ENCODE results near the gene TCTN1.
"Not testable (repeated sequence)": the region's sequence is repeated elsewhere in the genome, so short reads cannot be mapped to it uniquely, and the experiment has no call there.

The TCTN1 gene

GRCh38 chr12:110578694-110579534 lies 35.0 kb upstream of the TCTN1 start:
- DNase-seq = no peak
- Mint-ChIP-seq H3K27ac (peak overlapping the region; percentile 97), H3K9me3 (no peaks in the 10 kb centered on the region), H3K36me3 (peaks cover 32% of the 10 kb centered on the region), H3K4me1 (peaks cover 78% of the 10 kb centered on the region), H3K4me3 (peak overlapping the region; percentile 54), H3K27me3 (no peaks in the 10 kb centered on the region)
- CTCF ChIA-PET = interaction anchor here (0.6 to 2.4 kb wide), 4 partner anchors 21 to 256 kb away, joined by 3 to 12 read pairs (median 6); no protein-coding TSS in a partner anchor

- H3K36me3 Mint-ChIP-seq = peaks cover 32% of the 10 kb centered on the region
- H3K9me3 Mint-ChIP-seq = no peaks in the 10 kb centered on the region
- H3K4me1 Mint-ChIP-seq = peaks cover 81% of the 10 kb centered on the region
- H3K27ac Mint-ChIP-seq = peak overlapping the region; percentile 97
- H3K4me3 Mint-ChIP-seq = peak overlapping the region; percentile 54
- H3K27me3 Mint-ChIP-seq = no peaks in the 10 kb centered on the region
- peak; percentile 37 for DNase-seq
- CTCF ChIA-PET = interaction anchor here (0.6 to 2.4 kb wide), 5 partner anchors 20 to 255 kb away, joined by 3 to 12 read pairs (median 4); no protein-coding TSS in a partner anchor
Observed at GRCh38 chr12:110579535-110580253, 34.2 kb upstream of the TCTN1 start.

GRCh38 chr12:110581931-110582275 lies 32.0 kb upstream of the TCTN1 start:
- Mint-ChIP-seq H3K27ac (peak overlapping the region; percentile 82), H3K27me3 (no peaks in the 10 kb centered on the region), H3K36me3 (peaks cover 27% of the 10 kb centered on the region), H3K4me1 (peaks cover 76% of the 10 kb centered on the region), H3K9me3 (no peaks in the 10 kb centered on the region), H3K4me3 (peak overlapping the region; percentile 88)
- DNase-seq = no peak
- CTCF ChIA-PET = interaction anchor here (0.8 to 1.1 kb wide), 2 partner anchors 21 to 22 kb away, joined by 3 to 4 read pairs; no protein-coding TSS in a partner anchor

DNA sequence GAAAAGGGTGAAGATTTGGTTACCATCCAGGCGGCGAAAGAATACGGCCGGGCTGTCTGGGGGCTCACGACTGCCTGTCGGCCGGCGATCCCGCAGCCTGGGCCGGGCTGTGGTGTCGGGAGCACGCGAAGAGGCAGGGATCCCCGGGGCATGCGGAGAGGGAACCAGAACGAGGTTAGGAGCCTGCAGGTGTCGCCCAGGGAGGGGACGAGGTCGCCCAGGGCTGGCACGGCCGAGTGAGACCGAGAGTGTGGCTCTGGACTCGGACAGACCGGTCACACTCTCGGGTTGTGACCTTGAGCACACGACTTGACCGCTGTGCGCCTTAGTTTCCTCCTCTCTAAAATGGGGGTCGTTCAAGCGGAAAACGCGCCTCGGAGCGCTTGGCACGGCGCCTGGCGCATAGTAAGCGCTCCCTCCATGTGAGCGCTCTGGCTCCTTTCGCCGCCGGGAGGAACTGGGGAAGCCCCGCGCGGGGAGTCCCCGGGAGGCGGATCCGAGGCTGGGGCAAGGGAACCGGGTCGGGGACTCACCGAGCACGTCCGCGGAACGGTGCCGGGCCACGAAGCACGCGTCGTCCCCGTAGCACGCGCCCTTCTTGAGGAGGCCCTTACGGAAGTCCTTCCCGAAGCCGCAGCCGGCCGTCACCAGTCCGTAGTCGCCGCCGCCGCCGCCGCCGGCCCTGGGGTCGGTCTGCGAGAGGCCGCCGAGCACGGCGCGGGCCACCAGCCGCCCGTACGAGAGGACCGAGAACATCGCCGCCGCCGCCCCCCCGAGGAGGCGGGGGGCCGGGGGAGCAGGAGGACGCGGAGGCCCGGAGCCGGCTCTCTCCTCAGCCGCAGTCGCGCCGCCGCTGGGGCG lies 31.4 kb upstream of the TCTN1 start:
- H3K4me1 Mint-ChIP-seq = peaks cover 71% of the 10 kb centered on the region
- H3K4me3 Mint-ChIP-seq = peak overlapping the region; percentile 88
- no peaks in the 10 kb centered on the region for H3K9me3 Mint-ChIP-seq
- CTCF ChIA-PET = interaction anchor here (0.8 kb wide), 1 partner anchor 22 kb away, joined by 3 read pairs; no protein-coding TSS in a partner anchor
- H3K36me3 Mint-ChIP-seq = peaks cover 25% of the 10 kb centered on the region
- peak; percentile 79 for DNase-seq
- peak overlapping the region; percentile 82 for H3K27ac Mint-ChIP-seq
- H3K27me3 Mint-ChIP-seq = no peaks in the 10 kb centered on the region

DNA sequence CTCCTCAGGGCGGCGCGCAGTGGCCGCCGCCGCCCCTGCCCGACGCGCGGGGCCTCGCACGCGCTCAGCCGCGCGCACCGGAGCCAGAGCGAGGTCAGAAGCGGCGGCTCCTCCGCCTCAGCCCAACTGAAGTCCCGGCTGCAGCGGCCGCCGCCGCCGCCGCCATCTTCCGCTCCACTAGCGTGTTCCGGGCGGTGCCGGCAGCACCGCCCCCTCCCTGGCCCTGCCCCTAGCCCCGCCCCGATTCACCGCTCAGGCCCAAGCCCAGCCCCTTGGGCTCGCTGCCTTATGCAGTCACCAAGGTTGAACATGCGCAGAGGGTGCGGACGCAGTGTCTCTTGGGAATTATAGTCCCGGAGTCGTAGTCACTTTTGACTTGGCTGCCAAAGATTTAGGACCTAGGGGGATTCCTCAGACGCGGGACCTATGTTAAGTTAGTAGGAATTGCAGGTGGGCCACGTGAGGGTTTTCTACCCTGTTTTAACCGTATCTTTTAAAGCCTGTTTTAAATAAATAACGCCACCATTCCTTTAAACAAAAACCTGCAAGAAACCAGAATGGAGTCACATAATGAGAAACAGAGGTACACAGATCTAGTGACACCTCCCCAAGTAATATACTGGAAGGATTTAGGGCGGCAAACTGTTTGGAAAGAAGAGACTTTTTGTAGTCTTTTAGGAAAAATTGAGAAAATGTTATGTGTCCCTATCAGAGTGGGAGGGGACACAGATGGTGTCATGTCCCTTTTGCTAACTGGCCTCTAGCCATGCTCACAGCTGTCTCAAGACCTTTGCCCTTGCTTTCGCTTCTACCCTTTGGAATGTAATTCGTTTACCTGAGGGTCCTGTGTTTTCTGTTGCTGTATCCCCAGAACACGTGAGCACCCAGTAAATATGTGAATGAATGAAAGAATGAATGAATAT lies 30.5 kb upstream of the TCTN1 start, which contains the start of gene PPTC7:
TSS of gene PPTC7 (minus strand) at position 182 of the 923 bp plus-strand sequence. CDS start 287 bp downstream, outside the sequence.
- peaks cover 62% of the 10 kb centered on the region for H3K4me1 Mint-ChIP-seq
- H3K36me3 Mint-ChIP-seq = peaks cover 21% of the 10 kb centered on the region
- DNase-seq = peak; percentile 98
- CTCF ChIA-PET = interaction anchor here (0.5 to 2.6 kb wide), 3 partner anchors 19 to 689 kb away, joined by 3 to 19 read pairs (median 4); partner anchors contain the start of gene ARPC3
- H3K9me3 Mint-ChIP-seq = no peaks in the 10 kb centered on the region
- H3K27ac Mint-ChIP-seq = peak within 1 kb of the TSS; percentile 97
- H3K27me3 Mint-ChIP-seq = no peaks in the 10 kb centered on the region
- H3K4me3 Mint-ChIP-seq = peak within 1 kb of the TSS; percentile 88

DNA sequence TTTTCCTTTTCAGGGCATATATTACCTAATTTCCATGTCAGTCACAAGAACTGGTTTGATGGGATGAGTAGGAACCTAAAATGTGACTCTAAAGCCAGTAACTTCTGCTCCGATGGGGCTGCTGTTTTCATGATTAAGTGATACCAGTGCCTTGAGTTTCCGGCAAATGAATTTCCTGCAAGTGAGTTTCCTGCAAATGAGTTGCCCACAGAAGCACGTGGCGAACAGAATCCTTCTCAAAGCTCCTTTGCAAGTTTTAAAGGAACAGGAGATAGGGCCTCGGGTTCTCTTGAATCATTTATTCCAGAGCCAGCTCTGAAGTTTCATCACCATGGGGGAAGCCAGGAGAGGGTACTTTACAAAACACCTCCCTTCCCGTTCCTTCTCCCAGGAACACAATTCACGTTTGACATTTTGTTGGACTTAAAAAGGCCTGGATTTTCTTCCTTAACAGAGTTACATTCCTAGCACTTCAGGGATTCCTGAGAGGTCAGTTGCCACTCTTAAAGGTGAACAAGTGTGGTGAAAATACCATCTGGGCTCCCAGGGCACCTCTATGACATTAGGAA lies 28.6 kb upstream of the TCTN1 start:
- peak; percentile 68 for DNase-seq
- CTCF ChIA-PET = interaction anchor here (0.5 to 2.6 kb wide), 6 partner anchors 14 to 135 kb away, joined by 3 to 19 read pairs (median 4); partner anchors contain the start of gene ARPC3
- Mint-ChIP-seq H3K4me3 (peak overlapping the region; percentile 63), H3K36me3 (peaks cover 9% of the 10 kb centered on the region), H3K9me3 (no peaks in the 10 kb centered on the region), H3K27me3 (no peaks in the 10 kb centered on the region), H3K27ac (peak overlapping the region; percentile 97), H3K4me1 (peaks cover 55% of the 10 kb centered on the region)

- H3K27ac Mint-ChIP-seq = peak overlapping the region; percentile 8
- H3K4me1 Mint-ChIP-seq = peaks cover 58% of the 10 kb centered on the region
Observed at GRCh38 chr12:110587102-110587501, 26.8 kb upstream of the TCTN1 start.

DNA sequence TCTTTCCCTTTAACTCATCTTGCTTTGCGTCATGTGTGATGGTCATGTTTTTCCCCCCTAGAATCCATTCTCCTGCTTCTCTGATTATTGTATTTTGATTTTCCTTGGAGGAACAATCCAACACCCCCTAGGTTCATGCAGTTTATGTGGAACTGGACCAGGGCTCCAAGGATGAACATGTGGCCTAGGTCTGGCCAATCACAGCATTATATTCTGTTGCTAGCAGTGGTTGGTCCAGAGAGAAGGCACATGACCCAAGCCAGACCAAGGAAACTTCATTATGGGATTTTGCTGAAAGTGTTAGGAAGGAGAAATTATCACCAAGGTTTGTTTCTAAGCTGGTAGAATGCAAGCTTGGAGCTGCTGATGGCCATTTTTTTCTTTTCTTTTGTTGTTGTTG lies 23.9 kb upstream of the TCTN1 start:
- H3K4me1 Mint-ChIP-seq = peaks cover 41% of the 10 kb centered on the region
- peak overlapping the region; percentile 85 for H3K27ac Mint-ChIP-seq
- no peaks in the 10 kb centered on the region for H3K27me3 Mint-ChIP-seq
- no peak for DNase-seq
- H3K36me3 Mint-ChIP-seq = peaks cover 3% of the 10 kb centered on the region
- H3K9me3 Mint-ChIP-seq = no peaks in the 10 kb centered on the region
- H3K4me3 Mint-ChIP-seq = peak overlapping the region; percentile 2
- CTCF ChIA-PET = interaction anchor here (1.0 to 3.4 kb wide), 3 partner anchors 11 to 140 kb away, joined by 3 to 24 read pairs (median 4); partner anchors contain the start of gene ARPC3

More at GRCh38 chr12:110587102-110587501, 26.8 kb upstream of the TCTN1 start:
- H3K27me3 Mint-ChIP-seq, DNase-seq, CTCF ChIA-PET, H3K9me3 Mint-ChIP-seq, H3K4me3 Mint-ChIP-seq, H3K36me3 Mint-ChIP-seq: not testable (repeated sequence)

DNA sequence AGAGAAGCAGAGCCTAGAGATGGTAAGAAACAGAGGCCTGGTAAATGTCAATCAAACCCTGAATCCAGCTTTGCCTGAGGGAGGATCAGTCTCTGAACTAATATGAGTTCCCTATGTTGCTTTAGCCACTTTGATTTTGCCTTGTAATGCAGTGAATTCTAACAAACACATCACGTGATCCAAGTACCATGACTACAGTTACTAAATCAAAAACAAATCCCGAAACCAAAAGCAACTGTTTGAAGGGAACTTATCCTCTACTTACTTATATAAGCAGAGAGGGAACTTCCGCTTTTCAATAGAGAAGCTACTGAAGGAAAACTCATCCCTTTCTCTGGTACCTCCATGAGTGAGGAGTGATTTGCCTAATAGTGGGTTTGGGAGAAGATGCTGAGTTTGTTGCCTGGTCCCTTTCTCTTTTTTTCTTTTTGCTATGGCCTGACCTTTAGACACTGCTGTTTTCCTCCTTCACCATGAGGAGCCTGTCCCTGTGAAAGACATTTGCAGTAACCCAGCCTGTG lies 23.1 kb upstream of the TCTN1 start:
- Mint-ChIP-seq H3K27ac (peak overlapping the region; percentile 85), H3K36me3 (peaks cover 3% of the 10 kb centered on the region), H3K9me3 (no peaks in the 10 kb centered on the region), H3K4me3 (peak overlapping the region; percentile 2), H3K4me1 (peaks cover 33% of the 10 kb centered on the region), H3K27me3 (no peaks in the 10 kb centered on the region)
- CTCF ChIA-PET = interaction anchor here (1.0 to 3.4 kb wide), 3 partner anchors 10 to 141 kb away, joined by 3 to 24 read pairs (median 4); partner anchors contain the start of gene ARPC3
- DNase-seq = no peak

DNA sequence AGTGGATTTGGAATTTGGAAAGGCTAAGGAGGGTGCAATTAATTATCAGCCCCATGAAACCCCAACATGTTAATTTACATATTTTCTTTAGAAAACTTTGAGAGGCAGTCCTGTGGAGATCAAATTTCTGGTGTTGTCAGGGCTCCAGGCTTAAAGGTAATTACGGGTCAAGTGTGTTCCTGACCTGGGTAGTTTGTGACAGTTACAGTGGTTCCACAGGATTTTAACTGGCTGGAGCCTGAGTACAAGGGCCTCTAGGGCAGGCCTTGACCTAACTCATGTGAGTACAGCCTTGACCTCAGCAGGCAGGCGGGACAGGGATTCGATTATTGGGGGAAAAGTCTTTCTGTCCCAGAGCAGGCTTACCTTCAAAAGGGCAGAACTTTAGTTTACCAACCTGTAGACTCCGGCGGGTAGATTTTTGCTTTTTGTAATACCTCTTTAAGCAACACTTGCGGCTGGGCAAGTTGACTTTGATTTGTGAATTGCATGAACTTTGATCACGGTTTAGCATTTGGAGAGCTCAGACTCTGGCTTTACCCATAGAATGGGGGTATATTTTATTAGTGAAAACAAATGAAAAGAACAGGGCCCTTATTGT lies 22.4 kb upstream of the TCTN1 start:
- Mint-ChIP-seq H3K27ac (peak overlapping the region; percentile 85), H3K27me3 (no peaks in the 10 kb centered on the region), H3K36me3 (peaks cover 3% of the 10 kb centered on the region), H3K4me3 (no peak overlapping the region), H3K9me3 (no peaks in the 10 kb centered on the region), H3K4me1 (peaks cover 31% of the 10 kb centered on the region)
- DNase-seq = no peak
- CTCF ChIA-PET = interaction anchor here (1.4 to 3.4 kb wide), 3 partner anchors 9 to 142 kb away, joined by 3 to 24 read pairs (median 18); partner anchors contain the start of gene ARPC3

GRCh38 chr12:110592078-110592477 lies 21.9 kb upstream of the TCTN1 start:
- H3K9me3 Mint-ChIP-seq = no peaks in the 10 kb centered on the region
- H3K27me3 Mint-ChIP-seq = no peaks in the 10 kb centered on the region
- H3K27ac Mint-ChIP-seq = peak overlapping the region; percentile 33
- DNase-seq = no peak
- no peak overlapping the region for H3K4me3 Mint-ChIP-seq
- CTCF ChIA-PET = interaction anchor here (1.4 to 3.4 kb wide), 3 partner anchors 9 to 142 kb away, joined by 3 to 24 read pairs (median 18); partner anchors contain the start of gene ARPC3
- peaks cover 31% of the 10 kb centered on the region for H3K4me1 Mint-ChIP-seq
- H3K36me3 Mint-ChIP-seq = peaks cover 3% of the 10 kb centered on the region

All from activated naive CD4-positive, alpha-beta T cell treated with anti-CD3 and anti-CD28 coated beads, Interleukin-2, amount 10 ng/mL, durations not matched to agents 7 days and 5 days (primary cell).